Natural killer cell (primary cell): ENCODE data around the gene CDC14B. TPM values are rescaled to one million over a fixed set of nuclear protein-coding genes. Genes with fewer than 3 reads are reported as not detected.

Source experiments
- ATAC-seq, 3 donors: fragments of 150-1000 bp in 2 of 3; fragments of 200-7000 bp in 1 of 3; cut with Tn5 transposase; 1 replicate in 1 of 3; 2 replicates in 2 of 3; pipeline ENCODE4 v1.10.0; 2021; ENCODE audit warnings: mild to moderate bottlenecking in 2 of 3, moderate library complexity in 2 of 3
- DNase-seq, 2 donors: peaks; one replicate each; pipeline versions ENCODE4 v3.0.0 to v3.0.0-alpha.2; 2013 to 2021; ENCODE audit warnings: mixed read lengths in 1 of 2
- H3K27ac ChIP-seq: one replicate; pipeline ENCODE4 v1.5.1; 2013; ENCODE audit warnings: mild to moderate bottlenecking, low read length
- H3K27me3 ChIP-seq: one replicate; pipeline ENCODE4 v1.6.1; 2013; ENCODE audit warnings: low read length; ENCODE audit not compliant: control insufficient read depth, insufficient read depth
- H3K36me3 ChIP-seq: one replicate; pipeline ENCODE4 v1.6.1; 2013; ENCODE audit warnings: low read length; ENCODE audit not compliant: control insufficient read depth, insufficient read depth
- H3K4me1 ChIP-seq: one replicate; pipeline ENCODE4 v1.6.1; 2013; ENCODE audit warnings: low read length; ENCODE audit not compliant: control insufficient read depth, insufficient read depth
- H3K4me3 ChIP-seq: one replicate; pipeline ENCODE4 v1.5.1; 2013; ENCODE audit warnings: low read length
- H3K9me3 ChIP-seq: one replicate; pipeline ENCODE4 v1.6.1; 2013; ENCODE audit warnings: low read length; ENCODE audit not compliant: control insufficient read depth, insufficient read depth
- H3K27ac Mint-ChIP-seq, 2 donors: one replicate each; pipeline ENCODE4 v1.8.0; 2022; ENCODE audit warnings: mild to moderate bottlenecking in 2 of 2, mixed read lengths in 2 of 2, moderate library complexity in 1 of 2
- H3K27me3 Mint-ChIP-seq, 2 donors: one replicate each; pipeline ENCODE4 v1.8.0; 2022; ENCODE audit warnings: low read depth in 2 of 2, mixed read lengths in 2 of 2
- H3K36me3 Mint-ChIP-seq: one replicate; pipeline ENCODE4 v1.8.0; 2022; ENCODE audit warnings: mixed read lengths
- H3K4me1 Mint-ChIP-seq, 2 donors: one replicate each; pipeline ENCODE4 v1.8.0; 2022; ENCODE audit warnings: mixed read lengths in 2 of 2
- H3K4me3 Mint-ChIP-seq: one replicate; pipeline ENCODE4 v1.8.0; 2022; ENCODE audit warnings: mild to moderate bottlenecking, moderate library complexity, mixed read lengths
- H3K9me3 Mint-ChIP-seq, 2 donors: one replicate each; pipeline ENCODE4 v1.8.0; 2022; ENCODE audit warnings: mixed read lengths in 2 of 2
- WGBS: methylation state at CpG from one replicate; pipeline ENCODE4 v1.1.7; 2013; ENCODE audit warnings: missing lambda C conversion rate; ENCODE audit not compliant: insufficient coverage; 5-methylcytosine and 5-hydroxymethylcytosine counted together
- intact Hi-C: fragments of 100-400 bp; cut with micrococcal nuclease; formaldehyde crosslinking; loops from one replicate; pipeline ENCODE4 v1.14.2; 2022
- total RNA-seq, 4 donors: library from RNA; stranded (reverse); fragments of 120-200 nt in 1 of 4; gene quantifications; one replicate each; pipeline versions ENCODE4 v1.2.3 to v1.2.4, GENCODE V29; 2013 to 2022
- TF ChIP-seq, protein P1 (sequence below): fragments of 200-600 bp; IDR thresholded peaks from one replicate; pipeline ENCODE4 v1.8.0; 2022; ENCODE audit warnings: antibody characterized with exemption

Gene CDC14B
- total RNA-seq, 3 donors from 2014 or later (not counting 1 experiment from before 2014, with no cell fraction given): 2.3 to 4.7 (median 3.9) TPM

DNA sequence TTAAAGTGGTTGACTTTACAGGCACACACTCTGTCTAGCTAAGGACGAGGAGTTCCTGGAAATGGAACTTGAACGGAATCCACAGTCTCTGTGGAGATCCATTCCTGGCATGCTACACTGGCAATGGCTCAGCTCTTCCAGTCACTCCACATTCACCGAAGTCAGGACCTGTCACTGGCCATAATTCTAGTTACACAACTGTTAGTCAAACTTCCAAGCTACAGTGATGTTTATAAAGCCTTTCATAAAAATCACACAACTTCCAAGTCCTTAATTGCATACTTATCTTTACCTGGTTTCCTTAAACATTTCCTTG lies 15.7 kb downstream of the CDC14B start:
- no peak for DNase-seq
- Histone ChIP-seq H3K4me3 (no peak overlapping the region), H3K4me1 (no peaks in the 10 kb centered on the region), H3K27me3 (peaks cover 2% of the 10 kb centered on the region), H3K36me3 (no peaks in the 10 kb centered on the region), H3K9me3 (no peaks in the 10 kb centered on the region), H3K27ac (no peak overlapping the region)
- Mint-ChIP-seq H3K4me3 (no peak overlapping the region), H3K27ac (no peak overlapping the region), H3K4me1 (no peaks in the 10 kb centered on the region), H3K27me3 (peaks cover under 1 to 8% of the 10 kb centered on the region in 2 donors), H3K9me3 (no peaks in the 10 kb centered on the region), H3K36me3 (no peaks in the 10 kb centered on the region)
- intact Hi-C loops: no loop called here
- TF ChIP-seq, protein P1, sequence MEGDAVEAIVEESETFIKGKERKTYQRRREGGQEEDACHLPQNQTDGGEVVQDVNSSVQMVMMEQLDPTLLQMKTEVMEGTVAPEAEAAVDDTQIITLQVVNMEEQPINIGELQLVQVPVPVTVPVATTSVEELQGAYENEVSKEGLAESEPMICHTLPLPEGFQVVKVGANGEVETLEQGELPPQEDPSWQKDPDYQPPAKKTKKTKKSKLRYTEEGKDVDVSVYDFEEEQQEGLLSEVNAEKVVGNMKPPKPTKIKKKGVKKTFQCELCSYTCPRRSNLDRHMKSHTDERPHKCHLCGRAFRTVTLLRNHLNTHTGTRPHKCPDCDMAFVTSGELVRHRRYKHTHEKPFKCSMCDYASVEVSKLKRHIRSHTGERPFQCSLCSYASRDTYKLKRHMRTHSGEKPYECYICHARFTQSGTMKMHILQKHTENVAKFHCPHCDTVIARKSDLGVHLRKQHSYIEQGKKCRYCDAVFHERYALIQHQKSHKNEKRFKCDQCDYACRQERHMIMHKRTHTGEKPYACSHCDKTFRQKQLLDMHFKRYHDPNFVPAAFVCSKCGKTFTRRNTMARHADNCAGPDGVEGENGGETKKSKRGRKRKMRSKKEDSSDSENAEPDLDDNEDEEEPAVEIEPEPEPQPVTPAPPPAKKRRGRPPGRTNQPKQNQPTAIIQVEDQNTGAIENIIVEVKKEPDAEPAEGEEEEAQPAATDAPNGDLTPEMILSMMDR: no peak
- 95% methylated on average over 3 of the region's 3 CpGs for WGBS
- ATAC-seq: no peak

DNA sequence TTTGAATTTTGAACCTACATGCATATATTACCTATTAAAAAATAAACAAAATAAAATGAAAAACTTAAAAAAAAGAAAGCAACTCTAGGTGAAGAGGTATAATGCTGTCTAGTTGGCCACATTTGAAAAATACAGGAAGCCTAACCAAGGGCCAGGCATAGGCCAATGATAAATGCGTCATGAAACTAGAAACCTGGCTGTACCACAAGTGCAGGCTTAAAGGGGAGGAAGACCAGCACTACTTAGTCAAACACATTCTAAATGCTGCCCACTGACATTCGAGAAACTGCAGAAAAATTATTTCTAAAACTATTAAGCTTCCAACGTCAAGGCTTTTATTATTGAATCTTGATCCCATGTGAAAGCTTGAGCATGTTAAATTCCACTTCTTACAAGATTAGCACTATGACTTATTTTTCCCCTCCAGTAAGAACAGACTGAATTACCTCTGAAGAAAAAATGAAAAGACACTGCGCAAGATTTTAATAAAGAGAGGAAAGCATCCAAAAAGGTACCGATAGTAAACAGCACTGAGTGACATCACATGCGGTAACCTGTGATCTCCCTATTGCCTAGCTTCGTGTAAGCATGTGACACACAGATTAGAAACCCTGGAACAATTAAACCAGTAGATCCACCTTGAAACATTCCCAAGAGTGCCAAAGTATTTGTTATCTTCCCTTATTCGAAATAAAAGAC lies 16.2 kb downstream of the CDC14B start:
- Histone ChIP-seq H3K27ac (no peak overlapping the region), H3K27me3 (peaks cover 2% of the 10 kb centered on the region), H3K9me3 (no peaks in the 10 kb centered on the region), H3K4me1 (no peaks in the 10 kb centered on the region), H3K4me3 (no peak overlapping the region), H3K36me3 (no peaks in the 10 kb centered on the region)
- DNase-seq (no peak), ATAC-seq (no peak)
- intact Hi-C loops: no loop called here
- no peak overlapping the region for H3K27ac Mint-ChIP-seq
- TF ChIP-seq, protein P1: no peak
- H3K4me3 Mint-ChIP-seq: no peak overlapping the region
- H3K9me3 Mint-ChIP-seq: no peaks in the 10 kb centered on the region
- whole genome bisulfite sequencing: 94% methylated on average over 8 of the region's 8 CpGs
- no peaks in the 10 kb centered on the region for H3K36me3 Mint-ChIP-seq
- no peaks in the 10 kb centered on the region for H3K4me1 Mint-ChIP-seq
- peaks cover 0 to 5% of the 10 kb centered on the region in 2 donors for H3K27me3 Mint-ChIP-seq

DNA sequence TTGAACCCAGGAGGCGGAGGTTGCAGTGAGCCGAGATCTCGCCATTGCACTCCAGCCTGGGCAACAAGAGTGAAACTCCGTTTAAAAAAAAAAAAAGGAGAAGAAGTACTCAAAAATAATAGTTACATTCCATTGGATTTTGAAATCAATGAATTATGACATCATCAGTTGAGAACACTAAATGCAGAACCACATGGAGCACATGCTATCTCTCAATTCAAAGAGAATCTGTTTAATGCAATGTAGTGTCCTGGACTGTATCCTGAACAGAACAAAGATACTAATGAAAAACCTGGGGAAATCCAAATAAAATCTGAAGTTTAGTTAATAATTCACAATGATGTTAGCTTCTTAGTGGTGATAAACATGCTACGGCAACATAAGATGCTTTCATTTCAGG lies 20.3 kb downstream of the CDC14B start:
- H3K27me3 Mint-ChIP-seq: peaks cover 0 to 2% of the 10 kb centered on the region in 2 donors
- H3K36me3 ChIP-seq: no peaks in the 10 kb centered on the region
- no peaks in the 10 kb centered on the region for H3K4me1 Mint-ChIP-seq
- no peaks in the 10 kb centered on the region for H3K27me3 ChIP-seq
- no peaks in the 10 kb centered on the region for H3K4me1 ChIP-seq
- intact Hi-C loops: no loop called here
- WGBS: 100% methylated on average over 4 of the region's 5 CpGs
- H3K9me3 ChIP-seq: no peaks in the 10 kb centered on the region
- no peaks in the 10 kb centered on the region for H3K9me3 Mint-ChIP-seq
- H3K27ac Mint-ChIP-seq: no peak overlapping the region
- no peak for DNase-seq
- no peaks in the 10 kb centered on the region for H3K36me3 Mint-ChIP-seq
- no peak for ATAC-seq
- H3K4me3 Mint-ChIP-seq: no peak overlapping the region
- no peak overlapping the region for H3K27ac ChIP-seq
- TF ChIP-seq, protein P1: no peak
- no peak overlapping the region for H3K4me3 ChIP-seq

DNA sequence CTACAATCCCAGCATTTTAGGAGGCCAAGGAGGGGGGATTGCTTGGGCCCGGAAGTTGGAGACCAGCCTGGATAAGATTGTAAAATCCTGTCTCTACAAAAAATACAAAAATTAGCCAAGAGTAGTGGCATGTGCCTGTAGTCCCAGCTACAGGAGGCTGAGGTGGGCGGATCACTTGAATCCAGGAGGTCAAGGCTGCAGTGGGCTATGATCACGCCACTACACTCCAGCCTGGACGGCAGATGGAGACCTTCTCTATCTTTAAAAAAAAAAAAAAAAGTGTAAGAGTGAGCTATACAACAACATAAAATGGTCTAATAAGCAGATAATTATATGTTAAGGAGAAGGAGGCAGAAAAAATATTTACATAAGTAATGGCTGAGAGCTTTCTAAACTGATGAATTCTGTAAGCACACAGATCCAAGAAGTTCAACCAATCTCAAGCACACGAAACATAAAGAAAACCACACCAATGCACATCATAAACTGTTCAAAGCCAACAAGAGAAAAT lies 23.0 kb downstream of the CDC14B start:
- WGBS: 93% methylated on average over 2 of the region's 5 CpGs
- no peaks in the 10 kb centered on the region for H3K9me3 Mint-ChIP-seq

More for the DNA sequence above, 23.0 kb downstream of the CDC14B start:
- Histone ChIP-seq H3K4me3 (no peak overlapping the region), H3K27me3 (no peaks in the 10 kb centered on the region), H3K27ac (no peak overlapping the region), H3K9me3 (no peaks in the 10 kb centered on the region), H3K4me1 (no peaks in the 10 kb centered on the region), H3K36me3 (no peaks in the 10 kb centered on the region)
- H3K27ac Mint-ChIP-seq: no peak overlapping the region
- TF ChIP-seq, protein P1: no peak
- no peaks in the 10 kb centered on the region for H3K36me3 Mint-ChIP-seq
- no peak overlapping the region for H3K4me3 Mint-ChIP-seq
- intact Hi-C loops: no loop called here
- DNase-seq (no peak), ATAC-seq (no peak)
- H3K4me1 Mint-ChIP-seq: no peaks in the 10 kb centered on the region
- H3K27me3 Mint-ChIP-seq: peaks cover 7 to 9% of the 10 kb centered on the region in 2 donors
